Measurements from ENCODE around the gene MAD1L1. TPM values are rescaled to one million over a fixed set of nuclear protein-coding genes. Genes with fewer than 3 reads are reported as not detected.
A peak's percentile ranks its signal among the peaks of the same experiment; 100 is the strongest.

The MAD1L1 gene
- total RNA-seq, 2 experiments from 2014 or later: 40.0 to 44.7 TPM

GRCh38 chr7:1897076-1897860 lies 335.5 kb downstream of the MAD1L1 start:
- POLR2A ChIA-PET: no interaction called here
- Mint-ChIP-seq H3K4me3 (no peak overlapping the region), H3K36me3 (ENCODE audit: low read depth) (no peaks in the 10 kb centered on the region), H3K27me3 (no peaks in the 10 kb centered on the region), H3K27ac (no peak overlapping the region), H3K4me1 (ENCODE audit: low read depth) (no peaks in the 10 kb centered on the region), H3K9me3 (no peaks in the 10 kb centered on the region)
- DNase-seq (no peak), ATAC-seq (peak; percentile 20)
- CTCF ChIA-PET: no interaction called here
- no peak for TF ChIP-seq CTCF (IDR thresholded peaks at IDR 0.05)
- intact Hi-C loops (cut with micrococcal nuclease): no loop called here

- ChIA-PET POLR2A (no interaction called here), CTCF (no interaction called here)
- no peaks in the 10 kb centered on the region for H3K4me1 Mint-ChIP-seq (ENCODE audit: low read depth)
- H3K36me3 Mint-ChIP-seq (ENCODE audit: low read depth): no peaks in the 10 kb centered on the region
- no peaks in the 10 kb centered on the region for H3K27me3 Mint-ChIP-seq
- no peak for ATAC-seq
- no peak for TF ChIP-seq CTCF (IDR thresholded peaks at IDR 0.05)
- intact Hi-C loops (cut with micrococcal nuclease): no loop called here
- DNase-seq: no peak
- no peak overlapping the region for H3K4me3 Mint-ChIP-seq
- no peak overlapping the region for H3K27ac Mint-ChIP-seq
- no peaks in the 10 kb centered on the region for H3K9me3 Mint-ChIP-seq
These were observed 336.9 kb downstream of the MAD1L1 start for GRCh38 chr7:1895664-1896515.

- ATAC-seq (no peak), DNase-seq (no peak)
- POLR2A ChIA-PET: no interaction called here
- no peak overlapping the region for H3K27ac Mint-ChIP-seq
- H3K36me3 Mint-ChIP-seq (ENCODE audit: low read depth): no peaks in the 10 kb centered on the region
- H3K4me1 Mint-ChIP-seq (ENCODE audit: low read depth): peaks cover 4% of the 10 kb centered on the region
- TF ChIP-seq CTCF (IDR thresholded peaks at IDR 0.05): no peak
- CTCF ChIA-PET: no interaction called here
- no peak overlapping the region for H3K4me3 Mint-ChIP-seq
- intact Hi-C loops (cut with micrococcal nuclease): no loop called here
- H3K27me3 Mint-ChIP-seq: no peaks in the 10 kb centered on the region
- H3K9me3 Mint-ChIP-seq: no peaks in the 10 kb centered on the region
These were observed 337.7 kb downstream of the MAD1L1 start for GRCh38 chr7:1894906-1895663.

GRCh38 chr7:1894313-1894900 lies 338.3 kb downstream of the MAD1L1 start:
- intact Hi-C loops (cut with micrococcal nuclease): no loop called here
- TF ChIP-seq CTCF (IDR thresholded peaks at IDR 0.05): no peak
- DNase-seq: no peak
- POLR2A ChIA-PET: no interaction called here
- ATAC-seq: no peak
- Mint-ChIP-seq H3K4me1 (ENCODE audit: low read depth) (peaks cover 9% of the 10 kb centered on the region), H3K27me3 (no peaks in the 10 kb centered on the region), H3K36me3 (ENCODE audit: low read depth) (peaks cover 2% of the 10 kb centered on the region), H3K27ac (no peak overlapping the region), H3K9me3 (no peaks in the 10 kb centered on the region), H3K4me3 (no peak overlapping the region)
- CTCF ChIA-PET: no interaction called here

Data from activated CD8-positive, alpha-beta T cell treated with anti-CD3 and anti-CD28 coated beads for 36 hours (primary cell).